NCI-H345 treated with DMSO at 0.1 percent for 48 hours (cell line): ENCODE results near the gene TEX19.

ENCODE experiments used
- DNase-seq: peaks from one replicate; lab custom pipeline; 2025; ENCODE audit not compliant: unreplicated experiment; lab: John Stamatoyannopoulos, UW

TEX19 gene

DNA sequence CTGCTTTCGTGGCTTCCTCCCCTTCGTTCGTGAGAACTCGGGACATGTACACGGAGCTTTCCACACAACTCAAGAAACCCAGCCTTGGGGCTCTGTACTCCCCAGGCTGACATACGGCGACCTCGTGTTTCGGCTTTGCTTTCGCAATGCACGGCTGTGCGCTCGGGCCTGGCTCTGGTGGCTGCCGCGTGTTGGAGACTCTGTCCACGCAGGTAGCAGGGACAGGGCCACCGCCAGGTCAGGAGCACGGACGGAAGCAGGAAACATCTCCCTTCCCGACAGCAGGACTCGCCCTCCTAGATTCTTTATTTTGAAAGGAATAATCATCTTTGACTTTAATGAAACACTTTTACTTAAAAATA is 29.9 kb downstream of the TEX19 start:
- no peak for DNase-seq

DNA sequence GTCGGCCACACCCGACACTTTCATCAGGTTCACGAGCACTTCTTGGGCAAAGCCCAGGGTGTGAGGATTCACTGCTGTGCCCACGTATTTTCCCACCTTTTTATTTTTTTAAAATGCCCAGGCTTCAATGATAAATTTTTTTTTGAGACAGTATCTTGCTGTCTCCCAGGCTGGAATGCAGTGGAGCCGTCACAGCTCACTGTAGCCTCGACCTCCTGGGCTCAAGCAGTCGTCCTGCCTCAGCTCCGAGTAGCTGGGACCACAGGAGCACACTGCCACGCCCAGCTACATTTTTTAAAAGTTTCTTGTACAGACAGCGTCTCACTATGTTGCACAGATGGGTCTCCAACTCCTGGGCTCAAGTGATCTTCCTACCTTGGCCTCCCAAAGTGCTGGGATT is 30.3 kb downstream of the TEX19 start:
- no peak for DNase-seq

GRCh38 chr17:82390015-82390859 is 31.2 kb downstream of the TEX19 start:
- no peak for DNase-seq

GRCh38 chr17:82390860-82391435 is 31.9 kb downstream of the TEX19 start:
- DNase-seq, result no peak

DNA sequence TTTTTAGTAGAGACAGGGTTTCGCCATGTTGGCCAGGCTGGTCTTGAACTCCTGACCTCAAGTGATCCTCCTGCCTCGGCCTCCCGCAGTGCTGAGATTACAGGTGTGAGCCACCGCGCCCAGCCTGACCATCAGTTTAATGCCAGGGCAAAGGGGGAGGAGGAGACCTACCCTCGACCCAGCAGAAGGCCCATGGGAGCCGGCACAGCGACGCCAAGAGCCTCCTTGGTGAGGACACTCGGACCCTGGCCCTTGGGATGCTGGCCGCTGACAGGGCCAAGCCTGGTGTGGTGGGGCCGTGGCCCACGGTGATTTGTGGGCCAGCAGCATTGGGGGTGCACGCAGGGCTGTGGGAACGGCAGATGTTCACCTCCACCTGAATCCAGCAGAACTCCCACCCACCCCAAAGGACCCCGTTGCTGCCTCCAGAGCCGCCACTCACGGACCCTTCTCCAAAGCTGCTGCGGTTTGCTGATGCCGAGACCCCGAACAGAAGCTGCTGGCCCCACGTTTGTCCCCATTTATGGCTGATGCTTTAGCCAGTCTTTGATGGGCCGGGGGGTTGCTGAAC is 32.5 kb downstream of the TEX19 start:
- no peak for DNase-seq

- no peak for DNase-seq
These were observed 33.3 kb downstream of the TEX19 start for GRCh38 chr17:82392209-82392920.

DNA sequence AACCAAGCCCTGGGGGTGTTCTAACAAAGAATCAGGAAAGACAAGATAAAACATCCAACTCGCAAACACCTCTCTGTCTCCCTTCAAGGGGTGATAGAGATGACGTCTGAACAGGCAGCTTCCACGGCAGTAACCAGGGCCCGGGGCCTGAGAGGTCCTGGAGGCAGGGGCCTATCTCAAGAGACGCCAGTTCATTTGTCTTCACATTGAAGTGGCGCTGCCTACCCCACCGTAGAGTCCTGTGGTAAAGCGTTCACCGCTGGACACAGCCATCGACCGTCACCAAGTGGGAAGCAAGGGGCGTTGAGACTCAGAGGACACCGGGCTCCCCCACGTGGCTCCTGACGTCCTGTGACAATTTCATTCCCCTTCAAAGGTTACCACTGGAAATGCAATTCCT is 33.9 kb downstream of the TEX19 start:
- no peak for DNase-seq

DNA sequence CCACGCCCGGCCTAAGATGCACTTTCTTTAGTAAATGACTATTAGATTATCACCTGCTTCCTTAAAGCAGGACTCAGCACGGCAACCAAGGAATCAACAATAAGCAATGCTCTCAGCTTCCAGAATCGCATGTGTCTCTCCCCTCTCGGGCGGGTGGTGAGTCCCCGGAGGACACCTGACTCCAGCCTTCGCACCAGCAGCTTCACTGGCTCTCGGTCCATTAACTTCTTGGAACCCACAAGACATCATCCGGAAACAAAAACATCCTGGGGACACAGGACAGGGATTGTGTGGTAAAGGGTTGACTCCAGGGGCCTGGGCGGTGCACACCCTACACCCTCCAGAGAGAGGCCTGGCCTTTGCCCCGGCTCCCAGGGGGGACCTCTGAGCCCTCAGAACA is 35.2 kb downstream of the TEX19 start:
- no peak for DNase-seq

DNA sequence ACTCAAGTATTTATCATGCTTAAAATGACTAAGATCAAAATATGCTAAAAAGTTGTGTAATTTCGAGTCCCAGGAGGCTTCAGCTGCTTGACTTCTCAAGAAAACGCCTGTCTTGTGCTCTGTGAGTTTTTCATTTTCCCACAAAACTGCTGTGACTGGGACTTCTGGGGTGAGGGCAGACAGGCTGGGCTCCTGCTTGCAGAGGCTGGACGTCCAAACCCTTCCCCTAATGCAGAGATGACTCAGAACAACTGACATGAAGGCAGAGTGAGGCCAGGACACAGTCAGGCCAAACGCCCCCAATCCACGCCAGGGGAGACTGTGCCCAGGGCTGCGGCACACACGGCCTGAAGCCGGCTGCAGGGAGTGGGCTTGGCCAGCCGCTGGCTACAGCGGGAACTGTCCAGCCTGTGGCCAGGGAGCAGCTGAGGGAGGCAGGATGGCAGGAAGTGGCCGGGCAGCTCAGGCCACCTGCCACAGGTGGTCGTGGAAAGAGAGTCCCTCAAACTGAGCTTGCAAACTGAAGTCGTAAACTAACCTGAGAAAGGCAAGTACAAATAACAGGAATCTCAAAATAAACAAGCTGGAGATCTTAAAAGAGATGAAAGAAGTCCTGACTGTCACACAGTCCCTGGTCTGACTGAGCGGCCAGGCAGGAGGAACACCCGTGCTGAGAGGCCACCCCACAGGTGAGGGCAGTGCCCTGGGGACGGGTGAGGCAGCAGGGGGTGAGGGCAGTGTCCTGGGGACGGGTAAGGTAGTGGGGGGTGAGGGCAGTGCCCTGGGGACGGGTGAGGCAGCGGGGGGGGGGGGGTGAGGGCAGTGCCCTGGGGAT is 37.8 kb downstream of the TEX19 start:
- no peak for DNase-seq

DNA sequence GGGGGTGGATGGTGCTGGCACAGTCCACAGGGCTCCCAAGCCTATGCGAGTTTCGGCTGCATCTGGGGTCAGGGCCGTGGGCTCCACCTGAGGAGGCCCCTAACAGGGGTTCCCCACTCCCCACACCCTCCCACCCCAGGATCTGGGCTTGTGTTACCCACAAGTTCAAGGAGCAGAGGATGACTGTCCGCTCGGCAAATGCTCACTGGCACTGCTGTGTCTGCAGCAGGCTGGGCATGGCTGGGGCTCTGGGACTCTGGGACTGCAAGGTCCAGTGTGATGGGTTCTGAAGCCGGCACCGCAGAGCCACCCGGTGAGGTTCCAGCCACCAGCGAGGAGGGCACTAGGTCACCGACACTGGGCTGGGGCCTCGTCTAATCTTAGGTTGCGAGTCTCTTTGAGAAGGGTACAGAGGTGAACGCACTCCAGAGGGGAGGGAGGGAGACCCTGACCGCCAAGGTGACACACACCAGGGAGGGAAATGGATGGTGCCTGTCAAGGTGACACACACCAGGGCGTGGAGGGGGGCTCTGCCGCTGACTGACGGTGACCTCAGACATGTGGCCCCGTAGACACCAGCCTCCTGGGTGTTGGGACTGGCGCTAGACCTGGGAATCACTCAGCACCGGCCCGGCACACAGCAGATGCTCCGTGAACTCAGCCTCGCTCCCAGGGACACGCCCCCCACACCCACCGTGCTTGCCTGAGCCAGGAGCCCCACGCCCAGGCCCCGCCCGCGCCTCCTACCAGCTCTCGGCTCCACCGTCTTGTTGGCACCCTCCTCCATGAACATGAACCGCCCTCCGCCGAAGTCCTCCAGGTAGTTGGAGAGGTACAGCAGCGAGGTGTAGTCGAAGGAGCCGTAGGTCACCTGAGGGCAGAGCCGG is 38.6 kb downstream of the TEX19 start:
- no peak for DNase-seq

DNA sequence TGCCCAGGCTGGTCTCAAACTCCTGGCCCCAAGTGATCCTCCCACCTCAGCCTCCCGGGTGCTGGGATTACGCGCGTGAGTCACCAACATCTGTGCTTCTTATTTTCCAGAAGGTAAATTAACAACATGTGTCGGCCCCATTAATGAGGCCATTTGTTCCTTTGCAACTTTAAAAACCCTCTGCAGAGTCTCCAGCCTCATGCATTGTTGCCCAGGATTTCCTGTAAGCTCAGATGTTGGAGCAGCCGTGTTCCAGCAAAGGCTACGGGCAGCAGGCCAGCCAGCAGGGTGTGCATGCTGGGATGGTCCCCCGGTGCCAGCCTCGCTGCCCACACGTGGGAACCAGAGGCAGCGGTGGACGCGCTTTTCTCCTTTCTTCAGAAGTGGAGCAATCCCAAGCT is 40.0 kb downstream of the TEX19 start:
- DNase-seq, result no peak

DNA sequence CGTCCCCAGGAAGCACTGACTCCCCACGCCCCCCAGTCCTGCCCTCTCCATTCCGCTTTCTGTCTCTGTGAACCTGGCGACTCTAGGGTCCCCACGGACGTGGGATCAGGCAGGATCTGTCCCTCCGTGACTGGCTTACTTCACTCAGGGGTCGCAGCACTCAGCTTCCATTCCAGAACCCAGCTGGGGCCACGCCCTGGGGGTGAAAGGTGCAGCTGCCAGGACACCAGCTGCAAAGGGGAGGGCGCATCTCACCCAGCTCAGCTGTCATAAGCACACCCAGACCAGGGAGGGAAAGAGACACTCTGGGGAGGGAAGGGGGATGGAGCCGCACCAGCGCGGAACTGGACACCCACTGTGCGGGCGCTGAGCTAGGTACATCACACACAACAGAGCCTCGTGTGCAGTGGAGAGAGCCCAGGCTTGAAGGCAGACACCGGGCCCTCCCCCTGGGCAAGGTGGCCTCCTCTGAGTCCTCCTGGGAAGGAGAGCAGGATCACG is 40.6 kb downstream of the TEX19 start:
- DNase-seq, result peak; percentile 69

GRCh38 chr17:82400206-82400605 is 41.2 kb downstream of the TEX19 start:
- DNase-seq, result no peak

GRCh38 chr17:82400830-82401229 is 41.8 kb downstream of the TEX19 start:
- DNase-seq, result no peak

- DNase-seq, result no peak
These were observed 43.8 kb downstream of the TEX19 start for GRCh38 chr17:82402865-82403264.

GRCh38 chr17:82403662-82404660 is 44.9 kb downstream of the TEX19 start:
- no peak for DNase-seq

DNA sequence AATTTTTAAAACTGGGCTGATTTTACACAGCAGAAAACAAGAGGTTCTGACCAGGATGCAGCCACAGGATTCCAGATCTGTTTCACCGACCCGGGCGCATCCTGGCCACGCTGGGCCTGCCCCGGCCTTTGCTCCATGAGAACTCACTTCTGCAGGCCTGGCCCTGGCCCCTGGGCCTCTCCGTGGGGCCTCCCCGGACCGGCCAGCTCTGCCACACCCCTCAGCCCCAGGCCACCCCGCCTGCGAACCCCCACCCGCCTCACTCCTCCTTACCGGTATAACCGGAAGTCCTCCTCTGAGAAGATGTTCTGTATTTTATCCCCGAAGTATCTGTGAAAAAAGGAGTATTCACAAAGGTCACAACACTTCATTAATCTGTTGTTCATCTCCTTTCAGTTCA is 46.0 kb downstream of the TEX19 start:
- DNase-seq, result no peak

GRCh38 chr17:82406131-82406671 is 47.2 kb downstream of the TEX19 start:
- no peak for DNase-seq
